Osteoblast (primary cell): ENCODE measurements around the gene ARHGEF28. TPM values are rescaled to one million over a fixed set of nuclear protein-coding genes. Genes with fewer than 3 reads are reported as not detected.
A peak's percentile ranks its signal among the peaks of the same experiment; 100 is the strongest.

ENCODE experiments used
- DNase-seq: peaks from one replicate; pipeline ENCODE4 v3.0.0; 2011; ENCODE audit warnings: low spot score, mixed read lengths; ENCODE audit not compliant: insufficient read length; ENCODE audit errors: missing footprints
- H2AFZ ChIP-seq: 2 replicates; pipeline ENCODE4 v1.6.0; 2011; ENCODE audit warnings: mild to moderate bottlenecking, low read length
- H3K27ac ChIP-seq: 2 replicates; pipeline ENCODE4 v1.5.1; 2011; ENCODE audit warnings: mild to moderate bottlenecking, low read depth, low read length, moderate library complexity
- H3K27me3 ChIP-seq: 2 replicates; pipeline ENCODE4 v1.6.0; 2012; ENCODE audit warnings: mild to moderate bottlenecking, control low read depth, inconsistent platforms, low read length, moderate library complexity; ENCODE audit not compliant: insufficient read depth
- H3K36me3 ChIP-seq: 2 replicates; pipeline ENCODE4 v1.5.1; 2011; ENCODE audit warnings: mild to moderate bottlenecking, low read length, control low read depth, moderate library complexity; ENCODE audit not compliant: insufficient read depth
- H3K4me1 ChIP-seq: 2 replicates; pipeline ENCODE4 v1.5.1; 2011; ENCODE audit warnings: mild to moderate bottlenecking, low read length, control low read depth, moderate library complexity; ENCODE audit not compliant: insufficient read depth
- H3K4me2 ChIP-seq: 2 replicates; pipeline ENCODE4 v1.6.0; 2011; ENCODE audit warnings: mild to moderate bottlenecking, low read length; ENCODE audit not compliant: insufficient read depth
- H3K4me3 ChIP-seq: fragments of 200-600 bp; sonication (generic); 3 replicates; pipeline ENCODE4 v1.5.1; 2012; ENCODE audit warnings: mild to moderate bottlenecking, low read length, inconsistent platforms; ENCODE audit not compliant: insufficient read depth
- H3K79me2 ChIP-seq: 2 replicates; pipeline ENCODE4 v1.6.0; 2012; ENCODE audit warnings: mild to moderate bottlenecking, low read length, control low read depth, inconsistent platforms; ENCODE audit not compliant: insufficient read depth
- H3K9me3 ChIP-seq: 2 replicates; pipeline ENCODE4 v1.5.1; 2011; ENCODE audit warnings: low read depth, low read length, control low read depth
- H4K20me1 ChIP-seq: 2 replicates; pipeline ENCODE4 v1.6.0; 2012; ENCODE audit warnings: mild to moderate bottlenecking, low read length, control low read depth; ENCODE audit not compliant: insufficient read depth
- CTCF ChIP-seq: IDR thresholded peaks from 2 replicates; pipeline ENCODE4 v1.5.1; 2011; ENCODE audit warnings: mild to moderate bottlenecking, low read depth, low read length, moderate library complexity; ENCODE audit errors: extremely low read depth
- total RNA-seq: library from RNA; depleted of rRNA; stranded (reverse); fragments of >200 nt; gene quantifications from 2 replicates; pipeline ENCODE4 v1.2.3, GENCODE V29; 2012

Gene ARHGEF28
- total RNA-seq, 1 donor = 64.4 TPM

GRCh38 chr5:73818357-73818756 is 192.4 kb downstream of the ARHGEF28 start:
- no peak for TF ChIP-seq CTCF
- Histone ChIP-seq H3K4me3 (no peak overlapping the region), H3K27ac (peak overlapping the region; percentile 88), H3K4me1 (peaks cover 71% of the 10 kb centered on the region), H3K4me2 (no peak overlapping the region), H4K20me1 (no peaks in the 10 kb centered on the region), H3K36me3 (no peaks in the 10 kb centered on the region), H2AFZ (no peak overlapping the region), H3K27me3 (no peaks in the 10 kb centered on the region), H3K9me3 (no peaks in the 10 kb centered on the region), H3K79me2 (peaks cover 29% of the 10 kb centered on the region)
- DNase-seq = no peak

- no peak for TF ChIP-seq CTCF
- H3K36me3 ChIP-seq = no peaks in the 10 kb centered on the region
- no peaks in the 10 kb centered on the region for H4K20me1 ChIP-seq
- no peak overlapping the region for H3K27ac ChIP-seq
- no peaks in the 10 kb centered on the region for H3K9me3 ChIP-seq
- no peaks in the 10 kb centered on the region for H3K27me3 ChIP-seq
- no peak overlapping the region for H2AFZ ChIP-seq
- no peak for DNase-seq
- no peak overlapping the region for H3K4me2 ChIP-seq
- H3K4me1 ChIP-seq = peaks cover 72% of the 10 kb centered on the region
- H3K4me3 ChIP-seq = no peak overlapping the region
- H3K79me2 ChIP-seq = peaks cover 36% of the 10 kb centered on the region
Observed at GRCh38 chr5:73820326-73820725, 194.3 kb downstream of the ARHGEF28 start.

- no peaks in the 10 kb centered on the region for H3K36me3 ChIP-seq
- H3K27me3 ChIP-seq = no peaks in the 10 kb centered on the region
- no peak overlapping the region for H3K4me3 ChIP-seq
- H3K79me2 ChIP-seq = peaks cover 43% of the 10 kb centered on the region
- H3K4me2 ChIP-seq = no peak overlapping the region
- H4K20me1 ChIP-seq = no peaks in the 10 kb centered on the region
- no peak for TF ChIP-seq CTCF
- no peak for DNase-seq
- peaks cover 71% of the 10 kb centered on the region for H3K4me1 ChIP-seq
- no peak overlapping the region for H2AFZ ChIP-seq
- no peak overlapping the region for H3K27ac ChIP-seq
- no peaks in the 10 kb centered on the region for H3K9me3 ChIP-seq
Observed at GRCh38 chr5:73821003-73821402, 195.0 kb downstream of the ARHGEF28 start.

- peak overlapping the region; percentile 51 for H3K27ac ChIP-seq
- no peak for TF ChIP-seq CTCF
- H3K79me2 ChIP-seq = peaks cover 43% of the 10 kb centered on the region
- no peak overlapping the region for H3K4me2 ChIP-seq
- no peak overlapping the region for H2AFZ ChIP-seq
- H3K27me3 ChIP-seq = no peaks in the 10 kb centered on the region
- DNase-seq = no peak
- no peaks in the 10 kb centered on the region for H3K36me3 ChIP-seq
- peaks cover 72% of the 10 kb centered on the region for H3K4me1 ChIP-seq
- H4K20me1 ChIP-seq = no peaks in the 10 kb centered on the region
- H3K4me3 ChIP-seq = no peak overlapping the region
- H3K9me3 ChIP-seq = no peaks in the 10 kb centered on the region
Observed at GRCh38 chr5:73822278-73822988, 196.4 kb downstream of the ARHGEF28 start.
